WTC11 (cell line): ENCODE data around the gene EML6. TPM values are rescaled to one million over a fixed set of nuclear protein-coding genes. Genes with fewer than 3 reads are reported as not detected.

Experiments
- ATAC-seq: fragments of 200-7000 bp; cut with Tn5 transposase; 2 replicates; pipeline ENCODE4 v1.10.0; 2021; ENCODE audit warnings: mild to moderate bottlenecking, moderate library complexity
- CTCF ChIA-PET: fragments of 300-600 bp; sonication (Branson Sonifier 250); formaldehyde crosslinking; loops from one replicate; lab custom pipeline; 2021; ENCODE audit warnings: antibody characterized with exemption; lab: Charles Lee
- POLR2A ChIA-PET: fragments of 350-600 bp; sonication (Branson Sonifier 250); formaldehyde crosslinking; loops from one replicate; lab custom pipeline; 2021; ENCODE audit warnings: antibody characterized with exemption; lab: Charles Lee
- DNase-seq: peaks from one replicate; pipeline ENCODE4 v3.0.0; 2021; ENCODE audit warnings: low spot score
- H3K27ac Mint-ChIP-seq: 2 replicates; pipeline ENCODE4 v1.8.0; 2021; ENCODE audit warnings: mixed read lengths
- H3K27me3 Mint-ChIP-seq: 2 replicates; pipeline ENCODE4 v1.8.0; 2021; ENCODE audit warnings: low read depth, mild to moderate bottlenecking, moderate library complexity, mixed read lengths
- H3K36me3 Mint-ChIP-seq: 2 replicates; pipeline ENCODE4 v1.8.0; 2021; ENCODE audit warnings: mixed read lengths
- H3K4me1 Mint-ChIP-seq: 2 replicates; pipeline ENCODE4 v1.8.0; 2022; ENCODE audit warnings: mixed read lengths
- H3K4me3 Mint-ChIP-seq: 2 replicates; pipeline ENCODE4 v1.8.0; 2021; ENCODE audit warnings: mild to moderate bottlenecking, moderate library complexity, mixed read lengths
- H3K9me3 Mint-ChIP-seq: 2 replicates; pipeline ENCODE4 v1.8.0; 2021; ENCODE audit warnings: mixed read lengths
- GTF2I ChIP-seq: fragments of 250-450 bp; sonication (Bioruptor Pico); conservative IDR thresholded peaks from 2 replicates; pipeline ENCODE4 v1.4.0; 2021; ENCODE audit warnings: mild to moderate bottlenecking
- HMGXB4 ChIP-seq: sonication (generic); formaldehyde crosslinking; IDR thresholded peaks from 2 replicates; pipeline ENCODE4 v1.8.1; 2023; ENCODE audit warnings: mild to moderate bottlenecking, moderate library complexity, missing genetic modification reagents
- MXD4 ChIP-seq: fragments of 250-450 bp; sonication (Bioruptor Pico); IDR thresholded peaks from 2 replicates; pipeline ENCODE4 v1.8.0; 2021; ENCODE audit warnings: mild to moderate bottlenecking, moderate library complexity, borderline replicate concordance
- NFATC4 ChIP-seq: fragments of 250-450 bp; sonication (Bioruptor Pico); IDR thresholded peaks from 2 replicates; pipeline ENCODE4 v1.9.0; 2021; ENCODE audit warnings: mild to moderate bottlenecking
- NR1H2 ChIP-seq: sonication (generic); formaldehyde crosslinking; IDR thresholded peaks from 2 replicates; pipeline ENCODE4 v1.9.0; 2021; ENCODE audit warnings: mild to moderate bottlenecking, moderate library complexity, missing genetic modification reagents
- OVOL2 ChIP-seq: fragments of 250-450 bp; sonication (Bioruptor Pico); IDR thresholded peaks from 2 replicates; pipeline ENCODE4 v1.9.0; 2021; ENCODE audit warnings: mild to moderate bottlenecking, borderline replicate concordance
- PRDM15 ChIP-seq: sonication (generic); formaldehyde crosslinking; IDR thresholded peaks from 2 replicates; pipeline ENCODE4 v1.8.0; 2022; ENCODE audit warnings: missing genetic modification reagents
- ZBTB21 ChIP-seq: sonication (generic); formaldehyde crosslinking; IDR thresholded peaks from 2 replicates; pipeline ENCODE4 v1.8.1; 2023; ENCODE audit warnings: mild to moderate bottlenecking, missing genetic modification reagents, borderline replicate concordance
- ZNF396 ChIP-seq: fragments of 250-450 bp; sonication (Bioruptor Pico); IDR thresholded peaks from 2 replicates; pipeline ENCODE4 v1.8.0; 2021; ENCODE audit warnings: mild to moderate bottlenecking, moderate library complexity, borderline replicate concordance
- ZNF423 ChIP-seq: fragments of 250-450 bp; sonication (Bioruptor Pico); IDR thresholded peaks from 2 replicates; pipeline ENCODE4 v2.1.2; 2022; ENCODE audit warnings: mild to moderate bottlenecking, moderate library complexity
- total RNA-seq: library from RNA; stranded (reverse); gene quantifications from 3 replicates; pipeline ENCODE4 v1.2.3, GENCODE V29; 2021

EML6 gene
- total RNA-seq, 1 experiment from 2014 or later = 2.1 TPM

- no peaks in the 10 kb centered on the region for H3K36me3 Mint-ChIP-seq
- H3K4me1 Mint-ChIP-seq = 0 out of 2 replicates have a peak, but pooled peaks cover 6% of the 10 kb centered on the region
- CTCF ChIA-PET = interaction anchor here (0.9 to 9.3 kb wide), 3 partner anchors 32 to 530 kb away, joined by 3 to 171 read pairs (median 3); no protein-coding TSS in a partner anchor
- DNase-seq (no peak), ATAC-seq (no peak)
- H3K27me3 Mint-ChIP-seq = peaks cover 7% of the 10 kb centered on the region
- H3K4me3 Mint-ChIP-seq = no peak overlapping the region
- no peaks in the 10 kb centered on the region for H3K9me3 Mint-ChIP-seq
- no peak overlapping the region for H3K27ac Mint-ChIP-seq
- no peak for TF ChIP-seq OVOL2 (CRISPR knock-in tag)
- TF ChIP-seq PRDM15 (CRISPR knock-in tag) = no peak
- no peak for TF ChIP-seq NFATC4 (CRISPR knock-in tag)
- TF ChIP-seq NR1H2 (CRISPR knock-in tag) = no peak
- no peak for TF ChIP-seq ZNF396 (CRISPR knock-in tag)
- TF ChIP-seq ZBTB21 (CRISPR knock-in tag) = no peak
- TF ChIP-seq GTF2I (CRISPR knock-in tag) = no peak
- POLR2A ChIA-PET = interaction anchor here (0.7 kb wide), 1 partner anchor 41 kb away, joined by 4 read pairs; no protein-coding TSS in a partner anchor
These were observed 16.8 kb upstream of the EML6 start for GRCh38 chr2:54706622-54707021.

GRCh38 chr2:54708584-54709335, 14.7 kb upstream of the EML6 start:
- ATAC-seq (peak; percentile 88), DNase-seq (peak; percentile 69)
- 0 out of 2 replicates have a peak, but pooled peaks cover 6% of the 10 kb centered on the region for H3K4me1 Mint-ChIP-seq
- H3K9me3 Mint-ChIP-seq = no peaks in the 10 kb centered on the region
- no peaks in the 10 kb centered on the region for H3K36me3 Mint-ChIP-seq
- TF ChIP-seq MXD4 = no peak
- peak; percentile 8; the same call in 1 of the 2 replicates for TF ChIP-seq HMGXB4 (CRISPR knock-in tag)
- TF ChIP-seq PRDM15 (CRISPR knock-in tag) = peak; percentile 85
- TF ChIP-seq ZNF423 = 0 out of 2 replicates have a peak, but pooled peaks have one; percentile 24
- H3K4me3 Mint-ChIP-seq = peak overlapping the region; percentile 60
- ChIA-PET CTCF (interaction anchor here (0.7 to 9.3 kb wide), 9 partner anchors 14 to 601 kb away, joined by 3 to 171 read pairs (median 7); partner anchors contain the start of gene EML6), POLR2A (interaction anchor here (1.2 kb wide), 2 partner anchors 14 to 43 kb away, joined by 4 to 5 read pairs; partner anchors contain the start of gene EML6)
- H3K27ac Mint-ChIP-seq = no peak overlapping the region
- peaks cover 7% of the 10 kb centered on the region for H3K27me3 Mint-ChIP-seq
